Measurements from ENCODE around the gene SYT13.

SYT13 gene

DNA sequence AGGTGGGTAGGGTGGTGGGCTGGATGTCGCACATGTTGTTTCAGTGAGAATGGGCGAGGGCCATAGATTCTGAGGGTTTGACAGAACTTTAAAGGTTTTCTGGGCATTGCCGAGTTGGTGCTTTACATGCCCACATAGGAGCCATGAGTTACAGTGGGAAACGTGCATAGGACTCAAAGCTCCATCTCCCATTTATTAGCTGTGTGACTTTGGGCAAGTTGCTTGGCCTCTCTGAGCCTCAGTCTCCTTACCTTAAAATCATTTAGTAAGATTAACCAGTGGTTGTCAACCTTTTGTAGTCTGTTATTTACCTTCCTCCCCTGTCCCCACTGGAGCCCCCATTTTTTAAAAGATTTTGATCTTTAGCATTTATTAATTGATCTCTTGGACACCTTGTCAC lies 67.4 kb downstream of the SYT13 start:
- DNase-seq (ENCODE audit: low read depth) = no peak

DNA sequence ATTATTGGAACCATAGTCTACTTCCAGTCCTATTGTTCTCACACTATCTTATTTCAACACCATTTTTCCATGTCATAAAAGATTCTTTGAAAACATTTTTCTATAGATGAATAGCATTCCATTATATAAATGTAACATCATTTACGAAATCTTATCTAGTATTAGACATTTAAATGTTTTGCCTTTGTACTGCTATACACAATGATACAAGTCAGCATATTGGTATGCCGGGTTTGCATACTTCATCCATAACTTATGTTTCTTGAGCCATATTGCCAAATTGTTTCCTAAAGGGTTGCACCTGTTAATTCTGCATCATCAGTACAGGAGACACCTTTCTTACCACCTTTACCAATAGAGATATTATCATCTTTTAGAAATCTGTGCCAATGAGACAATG lies 68.2 kb downstream of the SYT13 start:
- DNase-seq (ENCODE audit: low read depth) = no peak

DNA sequence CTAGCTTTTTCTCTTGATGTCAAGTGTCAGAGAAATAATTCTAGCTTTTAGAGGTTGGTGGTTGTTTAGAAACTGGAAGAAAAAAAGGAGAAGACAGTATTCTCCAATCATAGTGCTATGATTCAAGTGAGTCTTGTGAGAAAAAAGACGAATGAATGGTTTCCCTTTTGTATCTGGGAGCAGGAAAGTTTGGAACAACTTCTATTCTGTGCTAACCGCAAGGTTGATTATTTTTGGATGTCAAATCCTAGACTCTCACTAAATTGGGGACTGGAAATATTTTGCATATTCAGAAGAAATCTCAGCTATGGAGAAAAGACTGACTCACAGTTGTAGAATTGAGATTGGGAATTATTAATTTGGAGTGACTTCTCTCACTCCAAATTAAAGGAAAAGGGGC lies 69.2 kb downstream of the SYT13 start:
- DNase-seq (ENCODE audit: low read depth) = no peak

DNA sequence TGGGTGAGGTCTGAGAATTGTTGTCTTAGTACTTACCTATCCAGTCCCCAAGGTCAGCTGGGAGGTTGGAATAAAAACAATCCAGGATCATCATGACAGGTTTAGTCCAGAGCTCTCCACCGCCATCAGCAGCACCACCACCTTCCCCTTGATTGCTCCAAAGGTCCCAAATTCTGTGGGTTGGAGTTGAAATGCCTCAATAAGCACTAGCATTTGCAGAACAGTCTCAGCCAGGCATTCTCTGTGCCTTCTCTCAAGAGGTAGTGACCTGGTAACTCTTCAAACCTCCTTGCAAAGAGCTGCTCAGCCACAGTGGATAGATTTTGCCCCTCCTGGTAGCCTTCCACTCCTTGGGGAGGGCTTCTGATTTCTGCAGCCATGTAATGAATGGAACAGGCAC lies 70.1 kb downstream of the SYT13 start:
- DNase-seq (ENCODE audit: low read depth) = no peak

DNA sequence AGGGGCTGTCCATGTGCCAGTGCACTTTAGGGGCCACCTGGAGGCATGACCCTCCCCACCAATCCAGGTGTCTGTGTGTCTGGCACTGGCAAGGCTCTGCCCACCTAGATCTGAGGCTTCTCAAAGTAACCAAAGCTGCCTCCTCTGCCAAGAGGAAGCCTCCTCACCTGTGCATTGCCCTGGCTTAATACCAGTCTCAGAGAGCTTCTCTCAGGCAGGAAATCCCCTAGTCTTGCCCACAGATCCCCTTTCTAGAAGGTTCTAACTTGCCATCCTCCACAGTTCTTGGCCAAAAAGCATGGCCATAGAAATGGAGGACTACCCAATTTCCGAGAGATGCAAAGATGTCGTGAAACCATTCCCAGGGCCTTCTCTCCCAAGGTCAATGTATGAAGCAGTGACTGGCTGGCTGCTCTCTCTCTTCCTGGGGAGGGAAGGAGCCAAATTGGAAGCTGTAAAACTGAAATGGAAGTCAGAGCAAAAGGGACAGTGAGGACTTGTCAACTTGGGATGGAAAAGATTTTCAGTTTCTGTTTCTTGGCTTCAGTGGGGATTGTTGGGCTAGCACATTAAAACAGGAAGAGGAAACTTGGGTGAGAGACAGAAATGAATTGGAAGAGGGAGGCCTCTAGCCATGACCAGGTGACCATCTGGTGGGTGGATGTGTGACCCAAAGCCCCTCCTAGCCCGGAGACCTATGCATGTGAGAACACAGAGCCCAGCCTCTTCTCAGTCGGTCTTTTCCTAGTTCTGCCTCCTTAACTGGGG lies 70.9 kb downstream of the SYT13 start:
- DNase-seq (ENCODE audit: low read depth) = no peak

DNA sequence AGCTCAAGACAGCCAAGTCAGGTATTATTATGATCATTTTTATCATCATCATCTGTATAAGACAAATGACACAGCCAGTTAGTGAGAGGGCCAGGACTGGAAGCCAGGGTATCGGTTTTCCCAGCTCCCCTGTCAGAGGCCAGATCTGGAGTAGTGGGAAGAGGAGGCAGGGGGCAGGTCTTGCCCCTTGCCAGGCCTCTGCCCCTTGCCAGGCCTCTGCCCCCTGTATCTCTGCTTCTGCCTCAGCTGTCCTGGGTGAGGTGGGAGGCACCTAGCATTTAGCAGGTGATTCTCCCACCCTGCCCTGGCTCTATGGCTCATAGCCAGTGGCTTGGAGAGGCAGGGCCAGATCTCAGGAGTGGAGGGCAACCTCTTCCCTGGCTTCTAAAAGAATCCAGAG lies 72.4 kb downstream of the SYT13 start:
- no peak for DNase-seq (ENCODE audit: low read depth)

DNA sequence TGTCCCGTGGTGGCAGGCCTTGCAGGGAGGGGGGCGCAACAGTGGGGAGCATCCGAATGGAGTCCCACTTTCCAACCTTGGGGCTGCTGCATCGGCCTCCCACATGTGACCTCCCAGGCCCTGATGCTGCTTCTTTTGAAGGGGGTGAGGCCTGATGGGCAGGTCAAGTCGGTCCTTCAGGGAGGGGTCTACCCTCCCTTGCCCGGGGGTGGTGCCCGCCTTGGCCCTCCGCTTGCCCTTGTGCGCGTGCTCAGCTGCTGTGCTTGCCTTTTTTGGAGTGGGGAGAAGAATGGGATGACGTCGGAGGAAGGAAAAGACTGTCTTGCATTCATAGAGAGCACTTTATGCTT lies 72.8 kb downstream of the SYT13 start:
- DNase-seq (ENCODE audit: low read depth) = no peak

DNA sequence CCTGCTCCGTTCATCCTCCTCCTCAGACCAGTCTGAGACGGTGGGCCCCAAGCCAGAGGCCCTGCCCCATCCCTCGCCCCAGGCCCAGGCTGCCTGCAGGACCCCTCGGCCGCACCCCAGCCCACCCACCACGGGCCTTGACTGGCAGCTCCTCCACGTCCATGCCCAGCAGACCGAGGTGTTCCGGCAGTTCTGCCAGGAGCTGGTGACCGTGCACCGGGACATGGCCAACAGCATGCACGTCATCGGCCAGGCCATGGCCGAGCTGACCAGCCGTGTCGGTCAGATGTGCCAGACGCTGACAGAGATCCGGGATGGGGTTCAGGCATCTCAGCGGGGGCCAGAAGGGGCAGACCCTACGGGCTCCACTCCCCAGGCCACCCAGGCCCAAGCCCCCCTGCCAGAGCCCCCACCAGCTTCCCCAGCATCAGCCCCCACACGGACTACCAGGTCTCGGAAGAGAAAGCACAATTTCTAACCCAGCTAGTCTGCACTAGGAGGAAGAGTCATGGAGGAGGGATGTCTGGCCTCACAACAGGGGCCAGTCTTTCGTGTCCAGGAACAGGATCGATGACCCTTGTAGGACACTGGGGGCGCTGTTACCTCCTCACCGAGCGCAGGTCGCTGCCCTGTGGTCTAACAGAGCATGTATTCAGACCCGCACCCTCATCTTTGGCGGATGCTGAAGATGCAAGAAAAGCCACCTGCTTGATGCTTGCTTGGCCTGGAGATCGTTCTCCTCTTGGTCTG lies 73.4 kb downstream of the SYT13 start:
- DNase-seq (ENCODE audit: low read depth) = no peak

DNA sequence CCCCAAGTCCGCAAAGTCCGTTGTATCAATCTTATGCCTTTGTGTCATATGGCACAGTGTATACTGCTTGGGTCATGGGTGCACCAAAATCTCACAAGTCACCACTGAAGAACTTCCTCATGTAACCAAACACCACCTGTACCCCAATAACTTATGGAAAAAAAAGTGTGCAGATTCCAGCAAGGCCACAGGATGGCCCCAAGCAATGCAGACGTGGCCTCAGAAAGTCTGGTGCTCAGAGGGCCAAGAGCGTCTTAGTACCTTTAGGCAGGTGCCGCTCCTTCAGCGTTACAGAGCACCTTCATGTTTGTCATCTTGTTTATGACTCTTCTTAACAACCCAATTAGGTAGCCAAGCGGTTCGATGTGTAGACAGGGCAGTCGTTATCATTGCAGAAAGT lies 74.4 kb downstream of the SYT13 start:
- no peak for DNase-seq (ENCODE audit: low read depth)

DNA sequence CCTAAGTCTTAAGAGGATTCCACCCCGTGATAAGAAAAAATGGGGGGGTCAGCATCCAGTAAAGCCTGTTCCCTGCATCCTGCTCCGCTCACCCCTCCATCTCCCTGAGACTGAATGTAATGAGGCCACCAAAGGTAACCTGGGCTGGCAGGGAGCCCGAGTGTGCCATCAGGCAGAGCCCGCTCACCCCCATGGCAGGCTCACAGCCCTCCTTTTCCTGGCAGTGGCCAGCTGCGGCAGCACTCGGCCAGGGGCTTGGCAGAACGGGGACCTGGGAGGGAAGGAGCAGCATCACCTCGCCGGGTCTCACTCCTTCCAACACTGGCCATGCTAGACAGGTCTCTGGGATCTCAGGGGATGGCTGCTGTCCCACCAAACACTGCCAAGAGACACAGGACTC lies 75.3 kb downstream of the SYT13 start:
- DNase-seq (ENCODE audit: low read depth) = no peak

DNA sequence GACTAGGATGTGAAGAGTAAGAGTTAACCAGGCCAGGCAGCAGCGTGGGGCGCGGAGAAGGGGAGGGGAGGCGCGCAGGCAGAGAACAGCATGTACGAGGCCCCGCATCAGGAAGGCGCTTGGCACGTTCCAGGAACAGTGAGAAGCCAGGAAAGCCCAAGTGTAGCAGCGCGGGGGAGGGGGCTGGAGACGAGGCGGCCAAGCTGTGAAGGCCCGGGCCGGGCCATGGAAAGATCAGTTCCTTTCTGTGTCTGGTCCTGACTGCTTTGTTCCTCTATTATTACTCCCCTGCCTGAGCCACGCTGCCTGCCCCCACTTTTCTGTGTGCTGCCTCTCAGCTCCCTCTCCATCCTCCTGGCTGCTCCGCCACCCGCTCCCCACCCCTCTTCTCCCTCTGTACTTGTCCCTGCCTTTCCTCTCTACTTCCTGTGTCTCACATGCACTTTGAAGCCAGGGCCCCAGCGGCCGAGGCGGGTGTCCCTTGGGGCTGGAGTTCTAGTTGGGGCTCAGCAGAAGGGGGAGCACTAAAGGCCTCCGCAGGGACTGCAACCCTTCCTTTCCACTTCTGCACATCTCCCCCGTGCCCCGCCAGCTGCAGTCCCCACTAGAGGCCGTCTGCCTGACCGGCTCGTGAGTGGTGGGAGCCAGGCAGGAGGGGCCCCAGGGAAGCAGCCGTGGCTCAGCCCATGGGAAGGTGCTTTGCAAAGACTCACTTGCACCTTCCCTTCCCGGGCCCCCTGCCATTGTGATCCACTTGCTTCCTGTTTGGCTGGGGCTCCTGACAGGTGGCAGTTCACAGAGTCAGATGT lies 76.0 kb downstream of the SYT13 start:
- no peak for DNase-seq (ENCODE audit: low read depth)

DNA sequence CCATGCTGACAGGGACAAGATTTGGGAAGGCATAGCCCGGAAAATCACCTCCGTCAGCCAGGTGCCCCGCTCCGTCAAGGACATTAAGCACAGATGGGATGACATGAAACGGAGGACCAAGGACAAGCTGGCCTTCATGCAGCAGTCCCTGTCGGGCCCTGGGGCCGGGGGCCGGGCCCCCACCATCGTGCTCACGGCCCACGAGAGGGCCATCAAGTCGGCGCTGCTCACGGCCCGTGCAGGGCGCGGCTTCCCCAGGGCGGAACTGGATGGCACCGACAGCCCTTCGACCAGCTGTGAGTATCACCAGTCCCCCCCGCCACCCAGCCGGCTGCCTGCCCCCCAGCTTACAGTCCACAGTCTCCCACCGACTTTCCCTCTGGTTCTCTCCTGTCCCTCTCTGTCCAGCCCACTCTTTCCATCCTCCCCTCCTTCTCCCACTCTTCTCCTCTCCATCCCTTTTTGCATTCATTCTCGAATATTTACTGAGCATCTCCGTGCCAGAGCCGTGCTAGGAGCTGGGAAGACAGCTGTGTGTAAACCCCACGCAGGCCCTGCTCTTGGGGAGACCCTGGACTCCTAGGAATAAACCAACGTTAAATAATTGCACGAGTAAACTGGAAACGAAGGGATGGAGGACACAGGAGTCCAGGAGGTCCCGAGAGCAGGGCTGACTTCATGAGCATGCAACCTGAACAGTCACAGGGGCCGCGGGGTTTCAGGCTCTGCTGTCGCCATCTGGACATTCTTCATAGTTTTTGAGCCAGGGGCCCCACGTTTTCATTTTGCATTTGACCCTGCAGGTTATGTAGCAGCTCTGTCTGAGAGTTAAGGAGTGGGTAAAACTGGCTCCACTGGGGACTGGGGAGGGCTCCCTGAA lies 76.9 kb downstream of the SYT13 start:
- no peak for DNase-seq (ENCODE audit: low read depth)

DNA sequence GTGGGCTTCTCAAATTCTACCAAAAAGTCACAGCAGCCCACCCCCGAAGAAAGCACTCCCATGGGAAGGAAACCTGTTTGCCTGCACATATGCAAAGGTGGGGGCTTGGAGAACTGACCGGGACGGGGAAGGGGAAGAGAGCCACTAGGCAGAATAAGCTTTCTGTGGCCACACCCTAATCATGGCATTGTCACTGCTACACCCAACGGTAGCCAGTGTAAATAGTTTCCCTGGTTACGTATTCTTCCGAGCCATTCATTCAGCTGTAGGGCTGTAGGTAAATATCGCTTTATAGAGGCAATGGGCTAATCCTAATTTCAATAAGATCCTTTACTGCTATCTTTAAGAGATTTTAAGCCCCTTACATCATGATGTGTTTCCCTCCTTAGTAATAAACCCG lies 78.0 kb downstream of the SYT13 start:
- no peak for DNase-seq (ENCODE audit: low read depth)

DNA sequence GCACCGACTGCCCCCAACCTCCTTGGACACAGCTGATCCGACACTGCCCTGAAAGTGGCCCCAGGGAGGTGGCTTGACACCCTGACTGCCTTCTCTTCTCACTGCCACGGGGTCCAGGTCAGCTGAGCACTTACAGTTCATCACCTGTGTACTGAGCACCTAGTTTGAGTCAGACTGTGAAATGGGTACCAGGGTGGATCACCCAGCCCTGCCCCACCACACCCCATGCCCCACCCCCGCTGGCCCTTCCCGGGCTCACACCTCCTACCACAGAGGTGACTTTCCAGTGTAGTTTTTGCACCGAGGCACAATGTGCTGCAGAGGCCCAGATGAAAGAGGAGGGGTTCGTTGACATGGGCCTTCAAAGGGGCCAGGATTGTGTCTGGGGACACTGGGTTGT lies 80.2 kb downstream of the SYT13 start:
- no peak for DNase-seq (ENCODE audit: low read depth)

DNA sequence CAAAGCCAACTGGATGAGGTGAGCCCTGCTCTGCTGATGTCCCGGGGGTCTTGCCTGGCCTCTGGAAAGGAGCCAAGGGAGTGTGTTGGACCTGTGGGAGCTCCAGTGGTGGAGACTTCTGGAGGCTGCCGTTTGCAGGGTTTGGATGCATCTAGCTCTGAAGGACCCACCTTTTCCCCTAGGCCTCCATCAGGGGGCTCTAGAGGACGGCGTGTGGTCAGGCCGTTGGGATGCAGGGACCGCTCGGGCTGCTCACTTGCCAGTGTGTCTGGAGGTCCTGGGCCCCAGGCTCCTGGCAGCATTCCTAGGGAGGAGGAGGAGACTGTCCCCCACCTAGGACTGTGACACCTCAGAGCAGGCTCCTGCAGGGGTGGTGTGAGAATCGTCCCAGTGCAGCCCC lies 81.4 kb downstream of the SYT13 start:
- DNase-seq (ENCODE audit: low read depth) = no peak

DNA sequence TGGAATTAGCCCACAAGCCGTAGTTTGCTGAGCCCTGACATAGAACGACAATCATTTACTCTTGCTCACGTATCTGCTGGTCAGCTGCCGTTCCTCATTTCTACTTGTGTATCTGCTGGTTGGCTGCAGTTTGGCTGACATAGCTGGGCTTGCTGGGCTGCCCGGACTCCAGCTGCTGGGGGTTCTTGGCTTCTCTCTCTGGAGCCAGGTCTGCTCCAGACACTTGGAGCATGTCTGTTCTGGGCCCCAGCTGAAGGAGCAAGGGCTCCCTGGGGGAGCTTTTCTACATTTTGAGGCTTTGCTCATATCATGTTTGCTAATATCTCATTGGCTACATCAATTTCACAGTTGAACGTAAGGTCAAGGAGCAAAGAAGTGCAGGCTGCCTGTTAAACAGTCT lies 92.4 kb downstream of the SYT13 start:
- no peak for DNase-seq (ENCODE audit: low read depth)

All from activated T-helper 9 cell treated with anti-CD3 and anti-CD28 coated beads, Interleukin-2, amount 50 U/mL, for 16 hours (primary cell).